Calu3 (cell line): ENCODE measurements around the gene CDCA5. TPM values are rescaled to one million over a fixed set of nuclear protein-coding genes. Genes with fewer than 3 reads are reported as not detected.

Experiments used
- BruUV-seq: library from RNA; stranded (reverse); fragments of 400-500 nt; replicated peaks from 2 replicates; lab custom pipeline; 2021; lab: Mats Ljungman, UMichigan
- CTCF ChIA-PET: fragments of 300-600 bp; sonication (Branson Sonifier 250); formaldehyde crosslinking; loops from one replicate; lab custom pipeline; 2022; ENCODE audit warnings: antibody characterized with exemption; lab: Charles Lee
- DNase-seq: peaks from one replicate; pipeline ENCODE4 v3.0.0; 2022
- H3K27ac Mint-ChIP-seq: one replicate; pipeline ENCODE4 v1.8.0; 2022; ENCODE audit warnings: mixed read lengths; ENCODE audit not compliant: unreplicated experiment
- H3K27me3 Mint-ChIP-seq: one replicate; pipeline ENCODE4 v1.8.0; 2022; ENCODE audit warnings: mixed read lengths; ENCODE audit not compliant: unreplicated experiment
- H3K36me3 Mint-ChIP-seq: one replicate; pipeline ENCODE4 v1.8.0; 2022; ENCODE audit warnings: mild to moderate bottlenecking, moderate library complexity, mixed read lengths; ENCODE audit not compliant: insufficient read depth, unreplicated experiment
- H3K4me1 Mint-ChIP-seq: one replicate; pipeline ENCODE4 v1.8.0; 2022; ENCODE audit warnings: mild to moderate bottlenecking, low read depth, mixed read lengths; ENCODE audit not compliant: unreplicated experiment
- H3K4me3 Mint-ChIP-seq: one replicate; pipeline ENCODE4 v1.8.0; 2022; ENCODE audit warnings: mild to moderate bottlenecking, low read depth, moderate library complexity, mixed read lengths; ENCODE audit not compliant: unreplicated experiment
- H3K9me3 Mint-ChIP-seq: one replicate; pipeline ENCODE4 v1.8.0; 2022; ENCODE audit warnings: low read depth, mixed read lengths; ENCODE audit not compliant: unreplicated experiment
- intact Hi-C: fragments of 100-400 bp; cut with micrococcal nuclease; formaldehyde crosslinking; loops from one replicate; pipeline ENCODE4 v1.10.0; 2022; ENCODE audit not compliant: unreplicated experiment
- total RNA-seq: library from RNA; stranded (reverse); gene quantifications from 2 replicates; pipeline ENCODE4 v1.2.3, GENCODE V29; 2022
- TF ChIP-seq, protein P1 (sequence below): fragments of 200-600 bp; IDR thresholded peaks from one replicate; pipeline ENCODE4 v1.8.0; 2022; ENCODE audit warnings: antibody characterized with exemption; ENCODE audit not compliant: unreplicated experiment

Gene CDCA5
- total RNA-seq, 1 experiment from 2014 or later = 53.4 TPM

DNA sequence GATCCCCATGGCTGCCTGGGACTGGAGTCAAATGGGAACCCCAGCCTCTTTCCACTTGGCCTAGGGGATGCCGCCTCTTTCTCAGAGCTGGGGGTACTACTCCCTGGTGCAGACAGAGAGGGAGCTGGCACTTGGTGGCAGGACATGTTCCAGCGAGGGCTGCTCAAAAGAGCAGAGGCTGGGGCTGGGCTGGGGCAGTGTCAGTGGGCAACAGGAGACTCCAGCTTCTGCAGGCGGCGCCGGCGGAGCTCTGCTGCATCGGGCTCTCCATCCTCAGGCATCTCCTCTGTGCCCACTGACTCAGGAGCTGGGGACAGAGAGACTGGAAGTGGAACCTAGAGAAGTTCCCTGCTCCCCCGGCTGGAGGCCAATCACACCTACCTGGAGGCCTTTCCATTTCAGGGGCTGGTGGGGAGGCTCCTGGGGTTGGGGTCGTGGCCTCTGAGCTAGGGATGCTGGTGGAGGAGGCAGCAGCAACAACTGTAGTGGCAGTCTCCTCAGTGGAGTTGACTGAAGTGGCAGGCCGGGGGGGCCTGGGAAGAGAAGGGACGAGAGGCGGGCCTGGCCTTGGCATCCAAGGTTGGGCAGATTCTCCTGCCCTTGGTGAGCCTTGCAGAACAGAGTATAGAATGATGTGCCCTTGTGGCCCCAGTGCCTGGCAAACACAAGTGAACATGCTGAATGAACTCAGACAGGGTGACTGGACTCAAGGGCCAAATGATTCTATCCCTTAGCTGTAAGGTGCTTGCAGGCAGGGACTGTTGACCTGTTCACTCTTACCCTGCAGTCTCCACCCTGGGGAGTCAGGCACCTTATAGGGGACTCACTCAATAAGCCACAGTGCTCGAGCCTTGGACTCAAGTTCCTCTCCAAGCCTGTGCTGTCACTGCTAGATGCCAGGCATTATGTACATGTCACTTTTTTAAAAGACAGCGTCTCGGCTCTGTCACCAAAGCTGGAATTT, 44.6 kb upstream of the CDCA5 start:
- peaks cover 87% of the 10 kb centered on the region for H3K36me3 Mint-ChIP-seq
- no peak overlapping the region for H3K4me3 Mint-ChIP-seq
- no TSS peak for BruUV-seq
- H3K27ac Mint-ChIP-seq = no peak overlapping the region
- DNase-seq = no peak
- no peaks in the 10 kb centered on the region for H3K27me3 Mint-ChIP-seq
- TF ChIP-seq, protein P1, sequence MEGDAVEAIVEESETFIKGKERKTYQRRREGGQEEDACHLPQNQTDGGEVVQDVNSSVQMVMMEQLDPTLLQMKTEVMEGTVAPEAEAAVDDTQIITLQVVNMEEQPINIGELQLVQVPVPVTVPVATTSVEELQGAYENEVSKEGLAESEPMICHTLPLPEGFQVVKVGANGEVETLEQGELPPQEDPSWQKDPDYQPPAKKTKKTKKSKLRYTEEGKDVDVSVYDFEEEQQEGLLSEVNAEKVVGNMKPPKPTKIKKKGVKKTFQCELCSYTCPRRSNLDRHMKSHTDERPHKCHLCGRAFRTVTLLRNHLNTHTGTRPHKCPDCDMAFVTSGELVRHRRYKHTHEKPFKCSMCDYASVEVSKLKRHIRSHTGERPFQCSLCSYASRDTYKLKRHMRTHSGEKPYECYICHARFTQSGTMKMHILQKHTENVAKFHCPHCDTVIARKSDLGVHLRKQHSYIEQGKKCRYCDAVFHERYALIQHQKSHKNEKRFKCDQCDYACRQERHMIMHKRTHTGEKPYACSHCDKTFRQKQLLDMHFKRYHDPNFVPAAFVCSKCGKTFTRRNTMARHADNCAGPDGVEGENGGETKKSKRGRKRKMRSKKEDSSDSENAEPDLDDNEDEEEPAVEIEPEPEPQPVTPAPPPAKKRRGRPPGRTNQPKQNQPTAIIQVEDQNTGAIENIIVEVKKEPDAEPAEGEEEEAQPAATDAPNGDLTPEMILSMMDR = no peak
- CTCF ChIA-PET = no interaction called here
- peaks cover 18% of the 10 kb centered on the region for H3K4me1 Mint-ChIP-seq
- intact Hi-C loops = no loop called here
- H3K9me3 Mint-ChIP-seq = no peaks in the 10 kb centered on the region

DNA sequence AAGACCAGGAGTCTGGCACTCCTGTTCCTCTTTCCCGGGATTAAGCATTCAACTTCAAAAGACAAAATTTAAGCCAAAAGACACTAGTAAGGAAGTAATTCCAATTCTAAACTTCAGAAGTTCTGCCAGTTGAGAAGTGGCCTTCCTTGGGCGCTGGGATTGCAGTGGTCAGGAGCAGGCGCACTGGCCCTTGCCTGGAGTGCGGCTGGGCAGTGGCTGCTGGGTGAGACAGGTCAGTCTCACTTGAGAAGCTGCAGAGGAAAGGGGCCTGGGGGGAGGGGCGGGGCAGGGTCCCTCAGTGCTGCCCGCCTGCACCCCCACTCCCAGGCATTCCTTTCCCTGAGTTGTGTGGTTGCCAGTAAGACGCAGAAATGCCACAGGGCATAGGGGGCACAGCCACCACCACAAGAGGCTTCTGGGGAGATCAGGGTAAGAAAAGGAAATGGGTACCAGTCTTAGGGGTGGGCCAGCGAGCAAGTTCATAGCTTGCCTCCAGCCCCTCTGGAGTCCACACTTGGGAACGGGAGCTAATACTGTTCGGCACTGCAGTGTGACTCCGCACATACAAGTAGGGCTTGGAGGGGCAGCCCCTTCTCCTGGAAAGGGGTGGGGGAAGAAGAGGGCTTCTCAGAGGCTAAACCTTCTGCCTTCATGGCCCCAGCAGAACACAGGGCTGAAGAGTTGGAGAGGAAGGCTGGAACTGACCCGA, 43.8 kb upstream of the CDCA5 start:
- intact Hi-C loops = no loop called here

DNA sequence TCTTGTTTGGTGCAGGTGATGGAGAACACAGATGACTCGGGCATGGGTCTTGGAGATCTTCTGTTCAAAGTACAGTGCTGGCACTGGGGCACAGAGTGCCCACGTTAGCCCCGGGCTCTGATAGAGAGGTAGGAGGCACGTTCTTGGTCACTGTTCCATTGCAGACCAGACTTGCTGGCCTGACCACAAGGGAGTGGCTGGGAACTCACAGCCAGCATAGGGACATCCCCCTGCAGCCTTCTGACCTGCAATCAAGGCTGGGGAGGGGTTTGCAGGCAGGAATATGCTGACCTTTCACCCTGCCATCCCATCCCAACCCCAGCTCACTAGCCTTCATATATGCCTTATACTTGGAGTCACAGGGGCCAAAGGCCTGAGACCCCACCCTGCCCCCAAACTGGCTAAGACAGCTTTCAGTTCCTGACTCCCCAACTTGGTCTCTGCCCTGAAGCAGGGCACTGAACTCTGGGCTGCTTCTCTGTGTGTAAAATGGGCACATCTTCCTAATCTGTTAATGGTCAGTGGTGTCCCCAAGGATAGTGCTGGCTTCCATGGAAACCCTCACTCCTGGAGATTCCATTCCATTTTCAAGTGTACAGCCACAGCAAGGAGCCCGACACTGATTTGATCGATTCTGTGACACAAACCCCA, 42.9 kb upstream of the CDCA5 start:
- H3K36me3 Mint-ChIP-seq = peaks cover 85% of the 10 kb centered on the region

More for the DNA sequence above, 43.8 kb upstream of the CDCA5 start:
- H3K4me1 Mint-ChIP-seq = peaks cover 10% of the 10 kb centered on the region
- CTCF ChIA-PET = no interaction called here
- no TSS peak for BruUV-seq
- H3K36me3 Mint-ChIP-seq = peaks cover 85% of the 10 kb centered on the region
- H3K27me3 Mint-ChIP-seq = no peaks in the 10 kb centered on the region
- no peak overlapping the region for H3K4me3 Mint-ChIP-seq
- no peak for DNase-seq
- H3K27ac Mint-ChIP-seq = no peak overlapping the region
- TF ChIP-seq, protein P1 = no peak
- no peaks in the 10 kb centered on the region for H3K9me3 Mint-ChIP-seq

More for the DNA sequence above, 42.9 kb upstream of the CDCA5 start:
- H3K27me3 Mint-ChIP-seq = no peaks in the 10 kb centered on the region
- no TSS peak for BruUV-seq
- H3K4me1 Mint-ChIP-seq = peaks cover 8% of the 10 kb centered on the region
- no peak overlapping the region for H3K4me3 Mint-ChIP-seq
- TF ChIP-seq, protein P1 = no peak
- DNase-seq = no peak
- intact Hi-C loops = no loop called here
- CTCF ChIA-PET = no interaction called here
- no peak overlapping the region for H3K27ac Mint-ChIP-seq
- H3K9me3 Mint-ChIP-seq = no peaks in the 10 kb centered on the region
